ENCODE measurements around the gene SLC16A5. TPM values are rescaled to one million over a fixed set of nuclear protein-coding genes. Genes with fewer than 3 reads are reported as not detected.
A peak's percentile ranks its signal among the peaks of the same experiment; 100 is the strongest.

The SLC16A5 gene
- total RNA-seq, 1 donor from 2014 or later = 40.5 TPM

DNA sequence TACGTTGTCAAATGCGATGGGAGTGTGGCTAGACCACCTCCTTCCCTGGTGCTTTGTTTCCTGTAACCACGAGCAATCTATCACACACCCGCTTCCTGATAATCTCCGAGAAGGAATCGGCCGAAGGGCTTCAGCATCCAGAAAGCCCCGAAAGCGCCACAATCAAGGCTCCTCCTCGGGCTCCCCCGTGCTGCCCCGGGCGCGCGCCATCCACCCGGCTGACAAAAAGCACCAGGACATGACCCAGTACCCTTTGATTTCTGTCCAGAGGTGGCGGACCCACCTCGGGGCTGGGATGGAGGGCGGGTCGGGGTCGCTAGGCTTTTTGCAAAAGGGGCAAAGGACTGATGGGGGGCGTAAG, 21.3 kb downstream of the SLC16A5 start:
- Histone ChIP-seq H3K27me3 (no peaks in the 10 kb centered on the region), H3K27ac (no peak overlapping the region), H3K4me3 (peak overlapping the region; percentile 98), H3K4me1 (peaks cover 33% of the 10 kb centered on the region), H3K9me3 (no peaks in the 10 kb centered on the region), H3K36me3 (peaks cover 7% of the 10 kb centered on the region)
- DNase-seq (no peak), ATAC-seq (no peak)
- TF ChIP-seq, protein P1, sequence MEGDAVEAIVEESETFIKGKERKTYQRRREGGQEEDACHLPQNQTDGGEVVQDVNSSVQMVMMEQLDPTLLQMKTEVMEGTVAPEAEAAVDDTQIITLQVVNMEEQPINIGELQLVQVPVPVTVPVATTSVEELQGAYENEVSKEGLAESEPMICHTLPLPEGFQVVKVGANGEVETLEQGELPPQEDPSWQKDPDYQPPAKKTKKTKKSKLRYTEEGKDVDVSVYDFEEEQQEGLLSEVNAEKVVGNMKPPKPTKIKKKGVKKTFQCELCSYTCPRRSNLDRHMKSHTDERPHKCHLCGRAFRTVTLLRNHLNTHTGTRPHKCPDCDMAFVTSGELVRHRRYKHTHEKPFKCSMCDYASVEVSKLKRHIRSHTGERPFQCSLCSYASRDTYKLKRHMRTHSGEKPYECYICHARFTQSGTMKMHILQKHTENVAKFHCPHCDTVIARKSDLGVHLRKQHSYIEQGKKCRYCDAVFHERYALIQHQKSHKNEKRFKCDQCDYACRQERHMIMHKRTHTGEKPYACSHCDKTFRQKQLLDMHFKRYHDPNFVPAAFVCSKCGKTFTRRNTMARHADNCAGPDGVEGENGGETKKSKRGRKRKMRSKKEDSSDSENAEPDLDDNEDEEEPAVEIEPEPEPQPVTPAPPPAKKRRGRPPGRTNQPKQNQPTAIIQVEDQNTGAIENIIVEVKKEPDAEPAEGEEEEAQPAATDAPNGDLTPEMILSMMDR (IDR thresholded peaks at IDR 0.05) = no peak
- intact Hi-C loops (cut with DNase I) = no loop called here

GRCh38 chr17:75109407-75110233, 21.9 kb downstream of the SLC16A5 start, which contains the start of gene ARMC7:
Gene ARMC7 (plus strand): TSS chr17:75109969. CDS start chr17:75110289, 320 bp downstream.
- peaks cover 5% of the 10 kb centered on the region for H3K36me3 ChIP-seq
- ATAC-seq (peak; percentile 87), DNase-seq (peak; percentile 97)
- TF ChIP-seq, protein P1 (IDR thresholded peaks at IDR 0.05) = no peak
- H3K4me1 ChIP-seq = peaks cover 35% of the 10 kb centered on the region
- peak within 1 kb of the TSS; percentile 92 for H3K27ac ChIP-seq
- H3K27me3 ChIP-seq = no peaks in the 10 kb centered on the region
- no peaks in the 10 kb centered on the region for H3K9me3 ChIP-seq
- intact Hi-C loops (cut with DNase I) = loop anchor here (5.0 kb wide), 1 partner anchor 63 kb away; no protein-coding TSS in a partner anchor
- H3K4me3 ChIP-seq = peak within 1 kb of the TSS; percentile 98

DNA sequence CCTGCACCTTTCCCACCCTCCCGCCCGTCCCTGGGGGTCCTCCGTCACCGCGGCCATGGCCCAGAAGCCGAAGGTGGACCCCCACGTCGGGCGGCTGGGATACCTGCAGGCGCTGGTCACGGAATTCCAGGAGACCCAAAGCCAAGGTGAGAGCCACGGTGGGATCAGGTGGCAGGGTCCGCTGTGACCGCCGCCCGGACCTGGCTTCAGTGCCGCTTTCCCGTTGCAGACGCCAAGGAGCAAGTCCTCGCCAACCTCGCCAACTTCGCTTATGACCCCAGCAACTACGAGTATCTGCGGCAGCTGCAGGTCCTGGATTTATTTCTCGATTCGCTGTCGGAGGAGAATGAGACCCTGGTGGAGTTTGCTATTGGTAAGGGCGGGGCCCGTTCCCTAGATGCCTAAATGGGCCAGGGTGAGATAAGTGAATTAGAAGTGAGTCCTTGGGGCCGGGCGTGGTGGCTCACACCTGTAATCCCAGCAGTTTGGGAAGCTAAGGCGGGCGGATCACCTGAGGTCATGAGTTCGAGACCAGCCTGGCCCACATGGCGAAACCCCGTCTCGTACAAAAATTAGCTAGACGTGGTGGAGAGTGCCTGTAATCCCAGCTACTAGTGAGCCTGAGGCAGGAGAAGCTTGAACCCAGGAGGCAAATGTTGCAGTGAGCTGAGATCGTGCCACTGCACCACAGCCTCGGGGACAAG, 22.6 kb downstream of the SLC16A5 start:
- Histone ChIP-seq H3K4me1 (peaks cover 43% of the 10 kb centered on the region), H3K9me3 (no peaks in the 10 kb centered on the region), H3K27me3 (no peaks in the 10 kb centered on the region), H3K4me3 (peak overlapping the region; percentile 98), H3K36me3 (no peaks in the 10 kb centered on the region), H3K27ac (peak overlapping the region; percentile 92)
- TF ChIP-seq, protein P1 (IDR thresholded peaks at IDR 0.05) = no peak
- no peak for ATAC-seq
- intact Hi-C loops (cut with DNase I) = loop anchor here (5.0 kb wide), 1 partner anchor 62 kb away; no protein-coding TSS in a partner anchor
- no peak for DNase-seq

DNA sequence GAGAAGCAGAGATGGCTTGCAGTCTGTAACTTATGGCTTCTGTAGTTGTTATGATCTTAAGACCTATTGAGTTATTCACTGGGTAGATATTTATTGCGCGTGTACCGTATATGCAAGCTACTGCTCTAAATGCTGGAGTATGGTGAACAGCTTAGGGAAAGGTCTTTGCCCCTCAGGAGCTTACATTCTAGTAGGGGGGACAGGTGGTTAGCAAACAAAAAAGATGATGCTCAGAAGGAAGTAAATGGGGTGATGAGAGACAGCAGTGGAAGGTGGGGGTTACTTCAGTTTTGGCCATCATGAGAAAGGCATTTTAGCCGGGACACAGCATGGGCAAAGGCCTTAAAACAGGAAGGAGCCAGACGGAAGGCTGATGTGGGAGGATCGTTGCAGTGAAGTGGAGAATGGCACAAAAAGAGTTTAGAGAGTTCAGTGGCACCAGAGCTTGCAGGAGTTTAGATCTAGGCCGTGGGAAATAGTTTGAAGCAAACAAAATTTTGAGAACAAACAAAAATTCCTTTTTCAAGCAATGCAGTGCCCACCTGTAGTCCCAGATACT, 24.1 kb downstream of the SLC16A5 start:
- Histone ChIP-seq H3K9me3 (no peaks in the 10 kb centered on the region), H3K27ac (no peak overlapping the region), H3K4me3 (no peak overlapping the region), H3K4me1 (peaks cover 38% of the 10 kb centered on the region), H3K36me3 (no peaks in the 10 kb centered on the region), H3K27me3 (no peaks in the 10 kb centered on the region)
- ATAC-seq = no peak
- TF ChIP-seq, protein P1 (IDR thresholded peaks at IDR 0.05) = no peak
- intact Hi-C loops (cut with DNase I) = loop anchor here (5.0 kb wide), 1 partner anchor 60 kb away; no protein-coding TSS in a partner anchor
- DNase-seq = no peak

DNA sequence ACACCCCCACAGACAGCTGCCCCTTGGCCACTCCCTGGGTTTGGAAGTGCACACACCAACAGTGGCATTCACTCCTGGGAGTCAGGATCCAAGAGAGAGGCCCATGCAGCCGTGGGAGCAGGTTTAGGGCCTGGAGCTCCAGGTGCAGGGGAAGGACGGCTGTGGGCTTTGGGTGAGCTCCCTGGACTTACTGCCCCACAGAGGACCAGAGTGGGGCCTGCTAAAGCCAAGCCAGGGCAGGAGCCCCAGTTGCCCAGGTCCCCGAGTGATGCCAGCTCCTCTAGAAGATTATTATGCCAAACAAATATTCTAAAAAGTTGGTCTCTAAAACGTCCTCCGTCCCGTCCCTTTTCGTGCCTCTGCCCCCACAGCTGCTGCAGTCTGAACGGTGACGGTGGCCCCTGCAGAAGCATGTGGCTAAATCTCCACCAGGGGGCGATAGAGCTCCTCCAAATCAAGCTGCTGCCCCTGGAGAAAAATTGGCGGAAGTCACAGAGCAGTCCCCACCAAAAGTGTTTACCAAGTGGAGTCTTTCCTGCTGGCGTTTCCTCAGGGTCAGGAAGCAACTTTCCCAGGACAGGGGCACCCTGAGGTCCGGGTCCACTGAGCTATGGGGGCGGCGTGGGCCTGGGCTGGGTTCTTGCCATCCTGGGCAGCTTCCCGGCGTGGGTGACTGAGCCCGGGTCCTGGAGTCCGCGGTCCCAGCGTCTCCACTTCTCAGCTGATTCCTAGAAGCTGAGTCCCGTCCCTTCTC, 26.2 kb downstream of the SLC16A5 start:
- peak; percentile 88 for DNase-seq
- H3K4me1 ChIP-seq = peaks cover 34% of the 10 kb centered on the region
- TF ChIP-seq, protein P1 (IDR thresholded peaks at IDR 0.05) = peak; percentile 95
- H3K27me3 ChIP-seq = no peaks in the 10 kb centered on the region
- intact Hi-C loops (cut with DNase I) = loop anchor here (5.0 kb wide), 1 partner anchor 58 kb away; no protein-coding TSS in a partner anchor
- peak overlapping the region; percentile 59 for H3K4me3 ChIP-seq
- peak; percentile 86 for ATAC-seq
- H3K9me3 ChIP-seq = no peaks in the 10 kb centered on the region
- no peaks in the 10 kb centered on the region for H3K36me3 ChIP-seq
- peak overlapping the region; percentile 85 for H3K27ac ChIP-seq

Data from upper lobe of right lung (tissue), 1 donor.